ENCODE results near the gene PTPRQ.

GRCh38 chr12:80556566-80556965 lies 112.5 kb downstream of the PTPRQ start:
- TF ChIP-seq EP300 (IDR thresholded peaks at IDR 0.05; ENCODE audit: borderline replicate concordance in 1 of 2, low read depth in 2 of 2, low read length in 2 of 2) = no peak
- no peak for TF ChIP-seq SP1 (IDR thresholded peaks at IDR 0.05; ENCODE audit: low read depth, low read length)
- no peak for TF ChIP-seq FOSL1 (IDR thresholded peaks at IDR 0.05; ENCODE audit: insufficient read depth, low read depth, low read length)
- no peak for TF ChIP-seq SP4 (IDR thresholded peaks at IDR 0.05; ENCODE audit: low read length)
- no peak for TF ChIP-seq CTCF (IDR thresholded peaks at IDR 0.05; ENCODE audit: control extremely low read depth in 1 of 3, insufficient read depth in 1 of 3, low read depth in 1 of 3, low read length in 3 of 3)
- no peak for TF ChIP-seq POLR2A (IDR thresholded peaks at IDR 0.05; ENCODE audit: control extremely low read depth in 1 of 2, low read depth in 2 of 2, low read length in 2 of 2)
- TF ChIP-seq BACH1 (IDR thresholded peaks at IDR 0.05; ENCODE audit: low read length) = no peak
- TF ChIP-seq HDAC2 (IDR thresholded peaks at IDR 0.05; ENCODE audit: borderline replicate concordance in 1 of 2, low read depth in 2 of 2, low read length in 2 of 2) = no peak
- TF ChIP-seq, protein P1, sequence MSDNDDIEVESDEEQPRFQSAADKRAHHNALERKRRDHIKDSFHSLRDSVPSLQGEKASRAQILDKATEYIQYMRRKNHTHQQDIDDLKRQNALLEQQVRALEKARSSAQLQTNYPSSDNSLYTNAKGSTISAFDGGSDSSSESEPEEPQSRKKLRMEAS (IDR thresholded peaks at IDR 0.05) = no peak
- no peak for TF ChIP-seq JUND (IDR thresholded peaks at IDR 0.05; ENCODE audit: low read length)
- no peak for TF ChIP-seq RAD21 (IDR thresholded peaks at IDR 0.05 in 1 of 2, conservative IDR thresholded peaks at IDR 0.05 in 1 of 2; ENCODE audit: low read depth in 2 of 2, low read length in 2 of 2)
- TF ChIP-seq GTF2F1 (IDR thresholded peaks at IDR 0.05; ENCODE audit: borderline replicate concordance, low read depth, low read length) = no peak

Measured in H1 (cell line).